ENCODE measurements around the gene TMUB1. TPM values are rescaled to one million over a fixed set of nuclear protein-coding genes. Genes with fewer than 3 reads are reported as not detected.

The TMUB1 gene
- total RNA-seq, 1 donor from 2014 or later, result 60.8 TPM

- Mint-ChIP-seq H3K4me3 (ENCODE audit: low read depth) (no peak overlapping the region), H3K27ac (no peak overlapping the region), H3K9me3 (no peaks in the 10 kb centered on the region), H3K36me3 (ENCODE audit: low read depth) (peaks cover 49% of the 10 kb centered on the region), H3K27me3 (ENCODE audit: low read depth) (no peaks in the 10 kb centered on the region), H3K4me1 (ENCODE audit: low read depth) (peaks cover 9% of the 10 kb centered on the region)
- intact Hi-C loops (cut with micrococcal nuclease), result no loop called here
- DNase-seq (ENCODE audit: low spot score), result no peak
These were observed 7.3 kb downstream of the TMUB1 start for GRCh38 chr7:151075978-151076426.

GRCh38 chr7:151075662-151075971 lies 7.7 kb downstream of the TMUB1 start:
- Mint-ChIP-seq H3K27ac (peak overlapping the region; percentile 26), H3K9me3 (no peaks in the 10 kb centered on the region), H3K4me3 (ENCODE audit: low read depth) (no peak overlapping the region), H3K4me1 (ENCODE audit: low read depth) (peaks cover 9% of the 10 kb centered on the region), H3K27me3 (ENCODE audit: low read depth) (no peaks in the 10 kb centered on the region), H3K36me3 (ENCODE audit: low read depth) (peaks cover 53% of the 10 kb centered on the region)
- intact Hi-C loops (cut with micrococcal nuclease), result no loop called here
- DNase-seq (ENCODE audit: low spot score), result no peak

GRCh38 chr7:151074817-151075661 lies 8.3 kb downstream of the TMUB1 start:
- Mint-ChIP-seq H3K9me3 (no peaks in the 10 kb centered on the region), H3K4me3 (ENCODE audit: low read depth) (no peak overlapping the region), H3K27ac (peak overlapping the region; percentile 26), H3K36me3 (ENCODE audit: low read depth) (peaks cover 54% of the 10 kb centered on the region), H3K27me3 (ENCODE audit: low read depth) (no peaks in the 10 kb centered on the region), H3K4me1 (ENCODE audit: low read depth) (peaks cover 9% of the 10 kb centered on the region)
- no peak for DNase-seq (ENCODE audit: low spot score)
- intact Hi-C loops (cut with micrococcal nuclease), result no loop called here

- no peak for DNase-seq (ENCODE audit: low spot score)
- intact Hi-C loops (cut with micrococcal nuclease), result no loop called here
- no peaks in the 10 kb centered on the region for H3K9me3 Mint-ChIP-seq
- peaks cover 55% of the 10 kb centered on the region for H3K36me3 Mint-ChIP-seq (ENCODE audit: low read depth)
- H3K27me3 Mint-ChIP-seq (ENCODE audit: low read depth), result no peaks in the 10 kb centered on the region
- H3K27ac Mint-ChIP-seq, result no peak overlapping the region
- peaks cover 3% of the 10 kb centered on the region for H3K4me1 Mint-ChIP-seq (ENCODE audit: low read depth)
- no peak overlapping the region for H3K4me3 Mint-ChIP-seq (ENCODE audit: low read depth)
These were observed 9.3 kb downstream of the TMUB1 start for GRCh38 chr7:151073990-151074389.

GRCh38 chr7:151071032-151071866 lies 12.0 kb downstream of the TMUB1 start:
- Mint-ChIP-seq H3K36me3 (ENCODE audit: low read depth) (peaks cover 55% of the 10 kb centered on the region), H3K4me1 (ENCODE audit: low read depth) (no peaks in the 10 kb centered on the region), H3K27me3 (ENCODE audit: low read depth) (no peaks in the 10 kb centered on the region), H3K27ac (no peak overlapping the region), H3K9me3 (no peaks in the 10 kb centered on the region), H3K4me3 (ENCODE audit: low read depth) (no peak overlapping the region)
- intact Hi-C loops (cut with micrococcal nuclease), result no loop called here
- no peak for DNase-seq (ENCODE audit: low spot score)

- Mint-ChIP-seq H3K4me1 (ENCODE audit: low read depth) (no peaks in the 10 kb centered on the region), H3K9me3 (no peaks in the 10 kb centered on the region), H3K4me3 (ENCODE audit: low read depth) (no peak overlapping the region), H3K27ac (no peak overlapping the region), H3K27me3 (ENCODE audit: low read depth) (no peaks in the 10 kb centered on the region), H3K36me3 (ENCODE audit: low read depth) (peaks cover 50% of the 10 kb centered on the region)
- intact Hi-C loops (cut with micrococcal nuclease), result no loop called here
- DNase-seq (ENCODE audit: low spot score), result no peak
These were observed 12.7 kb downstream of the TMUB1 start for GRCh38 chr7:151070574-151070960.

GRCh38 chr7:151069841-151070573 lies 13.3 kb downstream of the TMUB1 start:
- H3K27ac Mint-ChIP-seq, result no peak overlapping the region
- H3K27me3 Mint-ChIP-seq (ENCODE audit: low read depth), result no peaks in the 10 kb centered on the region
- no peak for DNase-seq (ENCODE audit: low spot score)
- H3K4me1 Mint-ChIP-seq (ENCODE audit: low read depth), result no peaks in the 10 kb centered on the region
- intact Hi-C loops (cut with micrococcal nuclease), result no loop called here
- no peaks in the 10 kb centered on the region for H3K9me3 Mint-ChIP-seq
- peaks cover 53% of the 10 kb centered on the region for H3K36me3 Mint-ChIP-seq (ENCODE audit: low read depth)
- H3K4me3 Mint-ChIP-seq (ENCODE audit: low read depth), result no peak overlapping the region

- no peak for DNase-seq (ENCODE audit: low spot score)
- no peaks in the 10 kb centered on the region for H3K9me3 Mint-ChIP-seq
- H3K27me3 Mint-ChIP-seq (ENCODE audit: low read depth), result no peaks in the 10 kb centered on the region
- intact Hi-C loops (cut with micrococcal nuclease), result no loop called here
- H3K27ac Mint-ChIP-seq, result no peak overlapping the region
- peaks cover 52% of the 10 kb centered on the region for H3K36me3 Mint-ChIP-seq (ENCODE audit: low read depth)
- H3K4me1 Mint-ChIP-seq (ENCODE audit: low read depth), result no peaks in the 10 kb centered on the region
- no peak overlapping the region for H3K4me3 Mint-ChIP-seq (ENCODE audit: low read depth)
These were observed 15.1 kb downstream of the TMUB1 start for GRCh38 chr7:151068069-151068773.

- no peak for DNase-seq (ENCODE audit: low spot score)
- Mint-ChIP-seq H3K4me1 (ENCODE audit: low read depth) (peaks cover 3% of the 10 kb centered on the region), H3K9me3 (no peaks in the 10 kb centered on the region), H3K36me3 (ENCODE audit: low read depth) (peaks cover 43% of the 10 kb centered on the region), H3K27ac (no peak overlapping the region), H3K4me3 (ENCODE audit: low read depth) (no peak overlapping the region), H3K27me3 (ENCODE audit: low read depth) (no peaks in the 10 kb centered on the region)
- intact Hi-C loops (cut with micrococcal nuclease), result no loop called here
These were observed 16.9 kb downstream of the TMUB1 start for GRCh38 chr7:151066273-151066974.

- H3K27ac Mint-ChIP-seq, result no peak overlapping the region
- H3K36me3 Mint-ChIP-seq (ENCODE audit: low read depth), result peaks cover 36% of the 10 kb centered on the region
- H3K9me3 Mint-ChIP-seq, result no peaks in the 10 kb centered on the region
- intact Hi-C loops (cut with micrococcal nuclease), result no loop called here
- DNase-seq (ENCODE audit: low spot score), result no peak
- H3K4me1 Mint-ChIP-seq (ENCODE audit: low read depth), result peaks cover 8% of the 10 kb centered on the region
- no peaks in the 10 kb centered on the region for H3K27me3 Mint-ChIP-seq (ENCODE audit: low read depth)
- H3K4me3 Mint-ChIP-seq (ENCODE audit: low read depth), result no peak overlapping the region
These were observed 17.8 kb downstream of the TMUB1 start for GRCh38 chr7:151065516-151065915.

GRCh38 chr7:151064993-151065392 lies 18.3 kb downstream of the TMUB1 start:
- no peak overlapping the region for H3K27ac Mint-ChIP-seq
- H3K36me3 Mint-ChIP-seq (ENCODE audit: low read depth), result peaks cover 36% of the 10 kb centered on the region
- H3K4me3 Mint-ChIP-seq (ENCODE audit: low read depth), result no peak overlapping the region
- peaks cover 8% of the 10 kb centered on the region for H3K4me1 Mint-ChIP-seq (ENCODE audit: low read depth)
- DNase-seq (ENCODE audit: low spot score), result no peak
- no peaks in the 10 kb centered on the region for H3K9me3 Mint-ChIP-seq
- H3K27me3 Mint-ChIP-seq (ENCODE audit: low read depth), result no peaks in the 10 kb centered on the region
- intact Hi-C loops (cut with micrococcal nuclease), result no loop called here

GRCh38 chr7:151064454-151064853 lies 18.8 kb downstream of the TMUB1 start:
- intact Hi-C loops (cut with micrococcal nuclease), result no loop called here
- H3K27me3 Mint-ChIP-seq (ENCODE audit: low read depth), result no peaks in the 10 kb centered on the region
- DNase-seq (ENCODE audit: low spot score), result no peak

More at GRCh38 chr7:151064454-151064853, 18.8 kb downstream of the TMUB1 start:
- Mint-ChIP-seq H3K4me1 (ENCODE audit: low read depth) (peaks cover 8% of the 10 kb centered on the region), H3K4me3 (ENCODE audit: low read depth) (no peak overlapping the region), H3K36me3 (ENCODE audit: low read depth) (peaks cover 32% of the 10 kb centered on the region), H3K27ac (no peak overlapping the region), H3K9me3 (no peaks in the 10 kb centered on the region)

All from activated T-helper 2 cell treated with anti-CD3 and anti-CD28 coated beads, Interferon-gamma antibody, Interleukin-2, Interleukin-4, amounts not matched to agents 10 μg/mL and 5 μg/mL and 100 μg/mL, durations not matched to agents 14 hours and 24 hours and 36 hours (primary cell).